NCI-H1092 treated with DMSO at 0.1 percent for 48 hours (cell line): ENCODE data around the gene TMBIM6.
"Not testable (repeated sequence)": the region's sequence is repeated elsewhere in the genome, so short reads cannot be mapped to it uniquely, and the experiment has no call there.

Source experiments
- DNase-seq: peaks from one replicate; lab custom pipeline; 2025; lab: John Stamatoyannopoulos, UW

The TMBIM6 gene

DNA sequence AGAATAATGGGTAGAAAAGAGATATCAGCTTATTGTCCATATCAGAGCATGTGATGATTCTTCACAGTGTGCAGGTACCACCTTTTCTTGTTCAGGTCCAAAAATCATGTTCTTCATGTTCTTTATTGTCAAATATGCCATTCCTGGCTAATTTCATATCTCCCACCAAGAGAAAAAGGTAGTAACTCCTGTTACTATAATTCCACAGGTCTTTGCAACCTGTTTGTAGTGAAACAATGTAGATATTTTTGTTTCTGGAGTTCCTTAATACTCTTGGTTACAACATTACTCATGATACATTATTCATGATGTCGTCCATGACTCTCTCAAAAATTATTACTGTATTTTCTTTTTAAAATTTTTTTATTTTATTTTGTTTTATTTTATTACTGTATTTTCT is 11.3 kb upstream of the TMBIM6 start:
- DNase-seq = no peak

DNA sequence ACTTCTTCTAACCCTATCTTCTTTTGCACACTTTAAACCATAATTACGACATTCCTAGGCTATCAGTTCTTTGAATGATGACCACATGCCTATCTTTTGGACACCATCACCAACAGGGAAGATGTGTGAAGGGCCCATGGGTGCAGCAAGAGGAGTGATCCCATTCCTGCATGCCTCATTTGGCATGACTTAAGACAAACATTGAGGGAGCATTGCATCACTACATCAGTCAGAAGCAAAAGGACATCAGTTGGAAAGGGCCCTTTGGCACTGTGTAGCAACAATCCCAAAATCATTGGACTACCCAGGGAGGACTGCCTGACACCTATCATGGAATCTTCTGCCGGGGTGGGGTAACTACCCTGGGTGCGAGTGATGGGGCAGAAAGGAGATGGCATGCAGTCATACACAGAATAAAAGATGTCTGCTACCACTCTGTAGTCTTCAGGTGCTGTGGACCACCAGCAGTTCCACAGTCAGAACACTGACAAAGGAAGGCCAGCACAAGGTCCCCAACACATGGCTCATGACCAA is 10.7 kb upstream of the TMBIM6 start:
- no peak for DNase-seq

DNA sequence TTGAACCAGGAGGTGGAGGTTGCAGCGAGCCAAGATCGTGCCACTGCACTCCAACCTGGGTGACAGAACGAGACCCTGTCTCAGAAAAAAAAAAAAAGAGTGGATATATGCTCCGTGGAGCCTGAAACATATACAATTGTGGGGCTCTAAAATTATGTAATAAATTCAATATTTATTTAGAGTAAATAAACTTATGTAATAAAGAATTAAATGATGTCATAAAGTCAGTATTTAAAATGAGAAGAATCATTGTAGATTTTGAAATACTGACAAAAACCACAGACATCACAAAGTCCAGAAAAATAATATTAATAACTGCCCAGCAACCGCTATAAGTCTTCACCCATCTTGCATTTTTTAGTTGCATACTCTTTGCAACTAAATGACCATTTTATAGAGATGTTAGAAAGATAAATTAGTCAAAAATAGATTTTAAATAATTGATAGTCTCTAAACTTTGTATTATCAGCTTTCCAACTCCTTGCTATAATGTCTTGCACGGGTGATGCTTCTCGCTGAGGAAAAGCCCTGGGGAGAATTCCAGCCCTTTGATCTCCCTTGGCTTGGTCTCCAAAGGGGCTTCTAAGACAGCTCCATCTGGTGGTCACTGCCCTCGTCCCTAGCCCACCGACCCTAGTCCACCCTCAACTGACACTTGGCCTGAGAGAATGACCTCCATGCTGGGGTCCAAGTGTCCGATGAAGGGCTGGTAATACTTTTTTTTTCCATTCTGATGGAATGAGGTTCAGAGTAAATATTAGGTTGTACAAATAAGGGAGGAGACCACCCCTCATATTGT is 7.9 kb upstream of the TMBIM6 start:
- no peak for DNase-seq

DNA sequence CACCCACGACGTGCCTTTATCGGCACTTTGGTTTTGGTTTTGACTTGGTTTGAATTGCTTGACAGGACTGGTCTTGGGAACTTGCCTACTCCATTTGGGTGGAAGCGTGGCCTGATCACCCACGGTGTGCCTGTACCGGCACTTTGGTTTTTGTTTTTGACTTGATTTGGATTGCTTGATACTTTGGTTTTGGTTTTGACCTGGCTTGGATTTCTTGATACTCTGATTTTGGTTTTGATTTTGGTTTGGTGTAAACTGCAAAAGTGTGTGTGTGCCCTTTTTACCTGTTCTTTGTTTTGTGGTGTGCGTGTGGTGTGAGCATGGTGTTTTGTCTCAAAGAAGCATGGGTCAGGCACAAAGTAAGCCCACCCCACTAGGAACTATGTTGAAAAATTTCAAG is 6.5 kb upstream of the TMBIM6 start:
- not testable (repeated sequence) for DNase-seq

DNA sequence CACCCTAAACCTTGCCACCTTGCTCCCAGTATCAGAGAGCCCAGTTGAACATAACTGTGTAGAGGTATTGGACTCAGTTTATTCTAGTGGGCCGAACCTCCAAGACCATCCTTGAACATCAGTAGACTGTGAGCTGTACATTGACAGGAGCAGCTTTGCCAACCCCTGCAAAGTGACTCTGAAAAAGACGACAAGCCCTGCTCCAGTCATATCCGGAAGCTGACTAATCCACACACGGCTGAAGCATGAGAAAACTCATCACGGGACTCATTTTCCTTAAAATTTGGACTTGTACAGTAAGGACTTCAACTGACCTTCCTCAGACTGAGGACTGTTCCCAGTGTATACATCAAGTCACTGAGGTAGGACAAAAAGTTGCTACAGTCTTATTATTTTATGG is 2.6 kb upstream of the TMBIM6 start:
- not testable (repeated sequence) for DNase-seq

DNA sequence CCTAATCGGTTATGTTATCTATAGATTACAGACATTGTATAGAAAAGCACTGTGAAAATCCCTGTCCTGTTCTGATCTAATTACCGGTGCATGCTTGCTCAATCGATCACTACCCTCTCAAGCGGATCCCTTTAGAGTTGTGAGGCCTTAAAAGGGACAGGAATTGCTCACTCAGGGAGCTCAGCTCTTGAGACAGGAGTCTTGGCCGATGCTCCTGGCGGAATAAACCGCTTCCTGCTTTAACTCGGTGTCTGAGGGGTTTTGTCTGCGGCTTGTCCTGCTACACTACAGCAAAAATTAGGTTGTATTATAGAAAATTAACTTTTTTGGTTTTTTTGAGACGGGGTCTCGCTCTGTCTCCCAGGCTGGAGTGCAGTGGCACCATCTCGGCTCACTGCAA is 1.1 kb upstream of the TMBIM6 start:
- not testable (repeated sequence) for DNase-seq

DNA sequence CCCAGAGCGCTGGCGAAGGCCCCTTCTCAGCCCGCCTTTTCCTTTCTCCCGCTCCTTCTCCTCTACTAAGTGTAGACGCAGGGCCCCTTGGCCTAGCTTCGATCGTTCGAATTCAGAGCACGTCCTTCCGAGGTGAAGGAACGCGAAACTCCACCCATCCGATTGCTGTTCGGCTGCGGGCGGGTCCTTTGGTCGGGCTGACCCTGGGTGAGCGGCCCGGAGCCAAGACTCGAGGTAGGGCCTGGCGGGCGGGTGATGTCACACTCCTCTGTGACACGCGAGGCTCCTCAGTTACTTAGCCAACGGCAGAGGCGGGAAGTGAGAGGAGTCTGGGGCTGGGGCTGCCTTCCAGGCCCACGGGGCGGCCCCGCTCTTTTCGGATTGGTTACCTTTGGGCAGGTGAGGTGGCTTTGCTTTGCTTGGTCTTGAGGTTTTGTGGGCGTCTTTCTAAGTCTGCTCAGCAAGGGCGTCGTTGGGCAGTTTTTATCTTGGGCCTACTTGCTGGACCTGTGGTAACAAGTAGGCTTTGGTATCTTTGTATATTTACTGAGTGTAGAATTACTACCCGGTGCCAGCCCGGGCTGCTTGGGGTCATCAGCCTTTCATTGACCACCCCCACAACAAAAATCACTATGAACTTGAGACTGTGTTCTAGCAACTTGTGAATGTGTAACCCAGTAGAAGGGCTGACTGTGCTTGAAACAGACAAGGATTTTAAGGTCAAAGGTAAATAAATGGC is 694 bp downstream of the TMBIM6 start:
- peak; percentile 59 for DNase-seq

DNA sequence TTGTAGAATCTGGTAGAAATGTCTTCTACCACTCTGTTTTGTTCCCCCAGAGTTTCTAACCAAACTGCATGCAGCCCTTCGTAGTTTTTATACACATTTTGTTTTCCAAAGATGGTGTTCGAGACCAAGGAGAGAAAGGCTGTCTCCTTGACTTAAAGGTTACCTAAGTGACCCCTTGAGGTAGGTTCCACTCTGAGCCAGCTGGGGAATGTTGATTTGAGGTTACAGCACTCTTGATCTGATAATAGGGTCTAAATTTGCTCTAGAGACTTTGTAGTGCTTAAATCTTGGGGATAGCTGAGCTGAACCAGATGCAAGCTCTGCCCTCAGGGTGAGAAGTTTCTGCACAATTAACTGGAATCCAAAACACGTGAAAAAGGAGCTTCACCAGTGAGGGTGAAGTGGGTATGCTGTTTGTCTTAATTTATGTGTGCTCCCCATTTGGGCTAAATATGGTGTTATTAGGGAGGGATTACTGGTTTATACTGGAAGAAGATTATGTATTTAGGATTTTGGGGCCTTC is 3.1 kb downstream of the TMBIM6 start:
- DNase-seq = no peak

DNA sequence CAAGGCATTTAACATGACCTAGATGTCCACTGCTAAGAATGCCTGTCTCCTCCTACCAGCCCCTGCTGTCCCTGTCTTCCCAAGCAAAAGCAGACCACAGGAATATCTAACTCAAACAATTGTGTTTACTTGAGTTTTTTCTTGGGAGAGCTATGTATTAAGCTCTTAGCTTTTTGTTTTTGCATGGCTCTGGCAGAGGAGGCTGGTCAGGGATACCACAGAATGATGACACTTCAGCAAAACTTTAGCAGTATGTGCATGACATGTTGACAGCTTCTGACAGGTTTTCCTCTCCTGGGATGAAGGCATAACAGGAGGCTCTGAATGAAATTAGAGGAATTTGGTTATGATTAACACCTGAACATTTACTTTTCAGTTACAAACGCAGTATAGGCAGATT is 6.9 kb downstream of the TMBIM6 start:
- no peak for DNase-seq

DNA sequence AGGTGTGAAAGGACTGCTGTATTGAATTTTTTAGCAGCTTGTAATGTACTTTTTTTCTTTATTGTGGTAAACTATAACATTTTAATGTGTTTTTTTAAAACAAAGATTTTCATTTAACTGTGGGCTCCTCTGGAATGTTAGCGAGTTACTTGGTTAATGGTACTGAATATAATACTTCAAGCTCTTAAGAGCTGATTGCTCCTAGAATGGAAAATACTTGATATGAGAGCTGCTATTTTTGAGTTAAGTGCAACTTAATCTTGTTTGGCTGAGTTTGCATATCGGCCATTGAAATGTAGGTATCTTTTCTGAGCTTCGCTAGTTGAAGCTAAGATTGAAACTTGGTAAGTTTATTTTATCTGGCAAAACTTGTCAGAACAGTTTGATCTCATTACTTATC is 7.4 kb downstream of the TMBIM6 start:
- DNase-seq = no peak

DNA sequence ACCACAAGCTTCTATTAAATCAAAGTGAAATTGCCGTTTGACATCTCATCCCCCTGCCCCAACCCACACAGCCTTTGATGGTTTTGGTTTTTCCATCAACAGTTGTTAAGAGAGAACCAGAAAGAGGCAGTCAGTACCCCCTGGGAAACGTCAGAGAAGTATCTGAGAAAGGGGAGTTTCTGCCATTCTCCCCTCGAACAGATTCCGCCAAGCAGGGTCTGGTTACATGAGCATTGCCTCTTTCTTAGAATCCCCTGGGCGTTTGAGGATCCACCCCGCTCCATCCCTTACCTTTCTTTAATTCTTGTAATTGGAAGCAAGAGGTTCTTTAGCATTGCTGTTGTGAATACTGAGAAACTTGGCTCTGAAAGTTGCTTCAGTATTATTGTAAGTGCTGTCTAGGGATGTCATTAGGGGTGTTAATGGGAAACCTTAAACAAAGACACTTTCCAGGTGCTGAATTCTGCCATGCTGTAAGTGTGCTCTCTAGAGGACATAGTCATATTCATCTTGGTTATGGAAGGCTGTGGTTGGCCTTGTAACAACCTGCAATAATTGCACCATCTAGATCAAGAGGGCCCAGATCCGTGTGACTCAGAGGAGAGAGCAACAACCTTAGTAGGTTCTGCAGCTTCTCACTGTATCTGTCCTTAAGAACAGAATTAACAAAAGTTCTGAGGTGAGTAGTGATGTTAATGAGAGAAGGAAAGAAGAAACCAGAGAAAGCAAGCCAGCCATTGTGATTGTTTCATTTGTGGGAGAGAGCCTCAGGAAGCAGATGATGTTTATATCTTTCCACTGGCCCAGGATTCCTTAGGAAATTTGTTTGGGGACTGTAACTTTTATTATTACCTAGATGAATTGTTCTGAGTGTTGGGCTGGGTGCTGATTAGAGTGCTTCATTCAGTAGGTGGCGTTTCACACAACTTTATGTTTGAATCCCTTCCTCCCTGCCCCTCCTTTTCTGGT is 9.0 kb downstream of the TMBIM6 start:
- DNase-seq = no peak

DNA sequence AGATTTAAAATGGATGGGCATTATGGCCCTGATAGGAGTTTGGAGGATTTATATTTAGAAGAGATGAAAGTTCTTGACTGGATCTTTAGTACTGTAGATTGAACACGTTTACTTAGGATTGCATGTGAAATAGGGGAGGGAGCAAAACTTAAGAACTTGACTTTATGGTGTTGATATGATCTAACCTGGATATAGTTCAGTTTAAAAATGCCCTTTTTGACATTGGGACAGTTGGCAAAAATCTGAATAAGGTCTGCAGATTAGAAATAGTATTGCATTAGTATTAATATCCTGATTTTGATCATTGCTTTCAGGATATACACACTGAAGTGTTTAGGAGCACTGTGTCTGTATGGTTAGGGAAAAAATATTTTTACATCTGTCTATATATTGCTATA is 9.6 kb downstream of the TMBIM6 start:
- no peak for DNase-seq

DNA sequence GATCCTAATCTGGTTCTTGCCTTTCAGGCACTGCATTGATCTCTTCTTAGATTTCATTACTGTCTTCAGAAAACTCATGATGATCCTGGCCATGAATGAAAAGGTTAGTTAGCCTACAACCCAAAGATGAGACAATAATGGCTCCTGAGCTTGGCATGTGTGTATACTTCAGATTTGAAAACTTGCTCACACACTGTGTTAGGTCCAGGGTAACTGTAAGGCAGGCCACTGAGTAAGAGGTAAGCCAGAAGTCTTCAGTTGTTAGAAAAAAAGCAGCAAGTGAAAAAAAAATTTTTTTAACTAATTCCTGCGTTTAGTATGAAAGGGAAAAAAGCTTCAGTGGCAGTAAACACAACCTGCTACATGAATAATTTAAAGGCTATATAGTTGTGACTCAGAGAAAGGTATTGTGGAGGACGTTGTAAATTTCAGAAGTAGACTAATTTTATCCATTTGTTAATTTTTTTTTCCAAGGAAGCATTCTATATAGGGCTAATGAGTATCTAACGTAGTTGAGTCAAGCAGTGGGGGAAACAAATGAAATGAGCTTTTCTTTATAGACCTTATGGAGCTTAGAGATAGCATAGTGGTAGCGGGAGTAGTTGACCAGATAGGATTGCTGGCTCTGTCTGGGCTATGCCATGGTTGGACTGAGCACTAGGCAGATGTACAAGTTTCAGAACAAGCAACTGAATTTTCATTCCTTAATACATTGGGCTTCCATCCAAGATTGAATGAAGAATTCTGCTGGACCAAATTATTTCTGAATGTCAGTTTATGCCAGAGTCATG is 20.5 kb downstream of the TMBIM6 start:
- DNase-seq = no peak

DNA sequence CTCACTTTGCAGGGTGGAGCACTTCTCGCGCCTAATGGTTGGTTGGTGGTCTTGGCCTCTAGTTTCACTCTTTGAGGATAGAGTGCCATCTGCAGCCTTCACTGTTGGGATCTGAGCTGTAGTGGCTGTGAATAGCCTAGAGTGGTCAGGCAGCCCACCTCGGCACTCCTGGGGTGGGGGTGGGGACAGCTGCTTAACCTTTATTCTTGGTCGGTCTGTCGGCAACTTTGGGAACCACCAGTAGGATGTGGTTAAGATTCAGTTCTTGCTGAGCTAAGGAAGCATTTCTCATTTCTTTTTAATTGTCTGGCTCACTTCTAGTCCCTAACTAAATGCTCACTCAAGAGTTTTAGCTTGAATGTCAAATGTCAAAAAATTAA is 21.1 kb downstream of the TMBIM6 start:
- no peak for DNase-seq

DNA sequence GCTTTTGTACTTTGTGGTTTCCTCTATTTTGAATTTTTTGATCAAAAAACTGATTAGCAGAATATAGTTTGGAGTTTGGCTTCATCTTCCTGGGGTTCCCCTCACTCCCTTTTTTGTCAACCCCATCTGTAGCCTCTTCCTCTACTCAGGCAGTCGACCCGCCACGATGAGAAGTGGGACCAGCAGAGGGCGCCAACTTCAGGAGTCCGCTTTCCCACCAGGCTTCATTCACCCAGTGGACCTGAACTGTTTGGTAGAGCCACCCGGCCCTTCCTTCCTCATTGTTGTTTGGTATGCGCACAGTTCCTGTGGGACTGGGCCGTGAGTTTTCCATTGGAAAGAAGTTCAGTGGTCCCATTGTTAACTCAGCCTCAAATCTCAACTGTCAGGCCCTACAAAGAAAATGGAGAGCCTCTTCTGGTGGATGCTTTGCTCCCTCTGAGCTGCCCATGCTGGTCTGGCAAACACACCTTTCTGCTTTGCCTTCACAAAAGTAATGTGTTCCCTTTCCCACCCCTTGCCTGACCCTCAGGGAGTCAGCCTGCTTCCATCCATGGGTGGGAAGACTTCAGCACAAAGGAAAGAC is 21.7 kb downstream of the TMBIM6 start:
- DNase-seq = no peak

DNA sequence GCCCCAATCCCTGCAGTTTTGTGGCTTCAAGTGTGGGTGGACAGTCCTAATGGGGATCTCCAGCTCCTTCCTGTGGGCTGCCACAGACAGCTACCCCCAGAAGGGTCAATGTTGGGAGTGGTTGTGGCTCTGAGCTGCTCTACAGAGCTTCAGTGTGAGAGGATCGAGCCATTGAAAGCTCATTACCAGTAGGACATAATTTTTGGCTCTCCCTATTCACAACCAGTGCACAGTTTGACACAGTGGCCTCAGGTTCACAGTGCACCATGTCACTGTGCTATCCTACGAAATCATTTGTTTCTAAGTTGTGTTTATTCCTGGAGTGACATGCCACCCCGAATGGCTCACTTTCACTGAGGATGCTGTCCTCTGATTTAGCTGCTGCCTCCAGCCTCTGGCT is 22.8 kb downstream of the TMBIM6 start:
- DNase-seq = no peak

DNA sequence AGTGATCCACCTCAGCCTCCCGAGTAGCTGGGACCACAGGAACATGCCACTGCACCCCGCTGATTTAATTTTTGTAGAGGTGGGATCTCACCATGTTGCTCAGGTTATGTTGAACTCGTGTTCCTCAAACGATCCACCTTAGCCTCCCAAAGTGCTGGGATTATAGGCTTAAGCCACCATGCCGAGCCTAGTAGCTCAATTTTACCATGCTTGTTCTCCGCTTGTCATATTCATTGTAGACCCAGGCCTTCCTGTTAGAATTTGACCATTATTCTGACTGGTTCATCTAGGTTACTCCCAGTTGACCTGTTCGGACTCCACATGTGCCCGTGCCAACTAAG is 24.7 kb downstream of the TMBIM6 start:
- no peak for DNase-seq

DNA sequence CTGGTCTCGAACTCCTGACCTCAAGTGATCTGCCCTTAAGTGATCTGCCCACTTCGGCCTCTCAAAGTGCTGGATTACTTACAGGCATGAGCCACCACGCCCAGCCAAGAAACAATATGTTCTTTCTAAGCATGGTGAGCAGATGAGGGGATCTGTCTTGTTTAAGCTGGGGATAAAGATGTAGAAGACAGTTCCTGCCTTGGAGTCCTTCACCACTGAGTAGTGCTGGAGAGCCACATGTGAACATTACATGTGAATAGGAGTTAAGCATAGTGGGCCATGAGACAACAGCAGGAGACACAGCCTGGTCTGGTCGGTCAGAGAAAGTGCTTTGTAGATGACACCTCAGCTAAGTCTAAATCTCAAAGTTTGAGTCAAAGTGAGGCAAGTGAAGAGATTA is 26.0 kb downstream of the TMBIM6 start:
- no peak for DNase-seq

DNA sequence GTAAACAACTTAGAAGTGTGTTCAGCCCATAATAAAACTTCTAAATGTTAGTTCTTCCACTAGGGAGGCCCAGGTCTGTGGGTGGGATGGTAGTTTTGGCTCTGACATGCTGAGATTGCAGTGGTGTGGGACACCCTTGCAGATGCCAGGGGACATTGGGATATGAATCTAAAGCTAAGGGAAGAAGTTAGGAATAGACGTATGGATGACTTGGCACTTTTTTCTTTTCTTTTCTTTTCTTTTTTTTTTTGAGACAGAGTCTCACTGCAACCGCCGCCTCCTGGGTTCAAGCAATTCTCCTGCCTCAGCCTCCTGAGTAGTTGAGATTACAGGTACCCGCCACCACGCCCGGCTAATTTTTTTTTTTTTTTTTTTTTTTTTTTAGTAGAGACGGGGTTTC is 31.7 kb downstream of the TMBIM6 start:
- DNase-seq = not testable (repeated sequence)

DNA sequence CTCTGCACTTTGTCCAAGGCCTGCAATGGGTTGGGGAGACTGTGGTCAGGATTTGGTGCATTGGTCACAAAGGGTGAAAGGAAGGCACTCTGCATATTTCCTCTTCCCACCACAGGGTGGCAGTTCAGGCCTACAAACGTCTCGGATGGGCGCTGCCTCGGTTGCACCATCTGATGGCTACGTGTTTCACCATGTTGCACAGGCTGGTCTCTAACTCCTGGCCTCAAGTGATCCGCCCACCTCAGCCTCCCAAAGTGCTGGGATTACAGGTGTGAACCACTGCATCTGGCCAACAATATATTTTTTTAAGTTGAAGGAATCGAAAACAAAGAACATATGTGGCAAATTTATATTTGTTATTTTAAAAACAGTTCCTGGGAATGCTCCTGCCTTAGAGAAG is 35.1 kb downstream of the TMBIM6 start:
- peak; percentile 50 for DNase-seq

DNA sequence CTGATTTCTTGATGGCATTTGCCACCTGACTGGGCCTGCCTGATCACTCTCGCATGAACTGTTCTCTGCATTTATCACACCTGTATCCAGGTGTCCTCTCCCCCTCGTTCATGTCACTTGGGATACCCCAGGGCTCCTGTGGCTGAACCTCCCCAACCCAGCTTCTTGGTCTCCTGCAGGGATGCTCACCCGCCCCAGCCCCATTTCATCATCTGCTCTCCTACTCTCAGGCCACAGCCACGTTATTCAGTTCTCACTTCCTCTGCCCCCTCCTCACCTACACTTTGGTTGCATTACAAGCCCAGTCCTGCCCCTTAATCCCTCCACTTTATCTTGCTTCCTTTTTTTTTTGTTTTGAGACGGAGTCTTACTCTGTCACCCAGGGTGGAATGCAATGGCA is 35.5 kb downstream of the TMBIM6 start:
- DNase-seq = no peak
